ENCODE measurements around the gene CCNDBP1.

Gene CCNDBP1

DNA sequence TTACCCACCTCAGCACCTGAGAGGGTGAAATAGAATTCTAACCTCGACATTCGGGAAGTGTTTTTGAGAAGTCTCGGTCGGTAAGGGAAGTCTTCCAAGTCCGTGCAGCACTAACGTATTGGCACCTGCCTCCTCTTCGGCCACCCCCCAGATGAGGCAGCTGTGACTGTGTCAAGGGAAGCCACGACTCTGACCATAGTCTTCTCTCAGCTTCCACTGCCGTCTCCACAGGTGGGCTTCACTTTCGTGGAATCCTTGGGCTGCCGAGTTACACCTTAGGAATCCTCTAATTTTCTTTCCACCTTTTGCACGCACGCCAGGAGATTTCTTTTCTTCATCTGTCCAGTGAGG lies 775 bp downstream of the CCNDBP1 start:
- TF ChIP-seq SPI1 (IDR thresholded peaks at IDR 0.05; ENCODE audit: borderline replicate concordance, low read depth): peak; percentile 32; the same call in 1 of the 2 replicates
- TF ChIP-seq, protein P1, sequence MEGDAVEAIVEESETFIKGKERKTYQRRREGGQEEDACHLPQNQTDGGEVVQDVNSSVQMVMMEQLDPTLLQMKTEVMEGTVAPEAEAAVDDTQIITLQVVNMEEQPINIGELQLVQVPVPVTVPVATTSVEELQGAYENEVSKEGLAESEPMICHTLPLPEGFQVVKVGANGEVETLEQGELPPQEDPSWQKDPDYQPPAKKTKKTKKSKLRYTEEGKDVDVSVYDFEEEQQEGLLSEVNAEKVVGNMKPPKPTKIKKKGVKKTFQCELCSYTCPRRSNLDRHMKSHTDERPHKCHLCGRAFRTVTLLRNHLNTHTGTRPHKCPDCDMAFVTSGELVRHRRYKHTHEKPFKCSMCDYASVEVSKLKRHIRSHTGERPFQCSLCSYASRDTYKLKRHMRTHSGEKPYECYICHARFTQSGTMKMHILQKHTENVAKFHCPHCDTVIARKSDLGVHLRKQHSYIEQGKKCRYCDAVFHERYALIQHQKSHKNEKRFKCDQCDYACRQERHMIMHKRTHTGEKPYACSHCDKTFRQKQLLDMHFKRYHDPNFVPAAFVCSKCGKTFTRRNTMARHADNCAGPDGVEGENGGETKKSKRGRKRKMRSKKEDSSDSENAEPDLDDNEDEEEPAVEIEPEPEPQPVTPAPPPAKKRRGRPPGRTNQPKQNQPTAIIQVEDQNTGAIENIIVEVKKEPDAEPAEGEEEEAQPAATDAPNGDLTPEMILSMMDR (IDR thresholded peaks at IDR 0.05; ENCODE audit: insufficient read depth, low read length): no peak
- DNase-seq (ENCODE audit: low read depth in 1 of 2, low spot score in 1 of 2): peak in 1 of 2 experiments; percentile 45
- H3K27me3 ChIP-seq (ENCODE audit: insufficient read depth, poor library complexity, severe bottlenecking): no peaks in the 10 kb centered on the region
- peak overlapping the region; percentile 88 for H3K4me3 ChIP-seq (replicated peaks; ENCODE audit: insufficient read depth, low read length)
- peak overlapping the region; percentile 83 for H3K27ac ChIP-seq (replicated peaks)

DNA sequence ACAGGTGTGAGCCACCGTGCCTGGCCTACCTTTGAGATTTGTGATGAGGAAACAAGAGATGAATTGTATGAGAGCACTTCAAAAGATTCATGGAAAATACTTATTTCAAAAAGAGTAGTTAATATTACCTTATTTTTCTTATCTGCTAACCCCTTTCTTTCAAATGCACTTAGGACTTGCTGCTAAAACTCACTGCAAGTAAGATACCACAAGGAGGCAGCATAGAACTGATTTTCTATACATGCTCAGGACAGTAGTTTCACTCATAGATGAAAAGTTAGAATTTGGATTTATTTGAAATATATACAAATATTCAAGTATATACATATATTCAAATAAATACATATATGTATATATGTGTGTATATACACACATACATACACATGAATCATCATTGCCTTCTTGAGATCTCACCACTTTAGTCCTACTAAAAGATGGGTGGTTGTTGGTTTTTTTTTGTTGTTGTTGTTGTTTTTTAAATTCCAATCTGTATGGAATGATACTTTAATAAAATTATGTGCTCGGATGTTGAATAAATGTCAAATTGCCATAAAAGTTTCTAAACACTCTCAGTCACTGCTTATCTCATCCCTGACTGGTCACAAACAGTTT lies 2.4 kb downstream of the CCNDBP1 start:
- TF ChIP-seq GABPA (IDR thresholded peaks at IDR 0.05; ENCODE audit: low read depth) (no peak), POLR2AphosphoS5 (IDR thresholded peaks at IDR 0.05; ENCODE audit: low read depth) (no peak)
- TF ChIP-seq, protein P1 (IDR thresholded peaks at IDR 0.05; ENCODE audit: insufficient read depth, low read length): peak; percentile 45
- H3K4me3 ChIP-seq (replicated peaks; ENCODE audit: insufficient read depth, low read length): no peak overlapping the region
- H3K27me3 ChIP-seq (ENCODE audit: insufficient read depth, poor library complexity, severe bottlenecking): no peaks in the 10 kb centered on the region
- peak in 1 of 2 experiments; percentile 28 for DNase-seq (ENCODE audit: low read depth in 1 of 2, low spot score in 1 of 2)
- H3K27ac ChIP-seq (replicated peaks): no peak overlapping the region

DNA sequence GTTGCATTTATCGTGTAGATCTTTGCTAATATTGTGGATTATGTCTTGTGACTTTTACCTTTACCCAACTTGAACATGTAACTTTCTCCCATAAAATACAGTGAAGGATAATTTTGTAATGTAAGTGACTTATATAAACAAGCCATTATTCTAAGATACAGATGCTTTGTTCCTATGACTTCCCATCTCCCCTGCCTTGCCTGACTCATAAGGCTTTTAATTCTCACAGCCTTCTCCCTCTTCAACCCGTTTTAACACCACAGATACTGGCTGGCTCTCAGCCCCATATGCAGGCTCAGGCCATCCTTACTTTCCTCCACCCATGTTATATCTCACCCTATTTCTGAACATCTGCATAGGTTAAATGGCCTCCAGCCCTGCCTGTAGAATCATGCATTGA lies 4.1 kb downstream of the CCNDBP1 start:
- DNase-seq (ENCODE audit: low read depth in 1 of 2, low spot score in 1 of 2): no peak
- Histone ChIP-seq H3K27me3 (ENCODE audit: insufficient read depth, poor library complexity, severe bottlenecking) (no peaks in the 10 kb centered on the region), H3K27ac (replicated peaks) (no peak overlapping the region), H3K4me3 (replicated peaks; ENCODE audit: insufficient read depth, low read length) (no peak overlapping the region)
- TF ChIP-seq GABPA (IDR thresholded peaks at IDR 0.05; ENCODE audit: low read depth) (no peak), SPI1 (IDR thresholded peaks at IDR 0.05; ENCODE audit: borderline replicate concordance, low read depth) (no peak), POLR2AphosphoS5 (IDR thresholded peaks at IDR 0.05; ENCODE audit: low read depth) (no peak)
- TF ChIP-seq, protein P2, sequence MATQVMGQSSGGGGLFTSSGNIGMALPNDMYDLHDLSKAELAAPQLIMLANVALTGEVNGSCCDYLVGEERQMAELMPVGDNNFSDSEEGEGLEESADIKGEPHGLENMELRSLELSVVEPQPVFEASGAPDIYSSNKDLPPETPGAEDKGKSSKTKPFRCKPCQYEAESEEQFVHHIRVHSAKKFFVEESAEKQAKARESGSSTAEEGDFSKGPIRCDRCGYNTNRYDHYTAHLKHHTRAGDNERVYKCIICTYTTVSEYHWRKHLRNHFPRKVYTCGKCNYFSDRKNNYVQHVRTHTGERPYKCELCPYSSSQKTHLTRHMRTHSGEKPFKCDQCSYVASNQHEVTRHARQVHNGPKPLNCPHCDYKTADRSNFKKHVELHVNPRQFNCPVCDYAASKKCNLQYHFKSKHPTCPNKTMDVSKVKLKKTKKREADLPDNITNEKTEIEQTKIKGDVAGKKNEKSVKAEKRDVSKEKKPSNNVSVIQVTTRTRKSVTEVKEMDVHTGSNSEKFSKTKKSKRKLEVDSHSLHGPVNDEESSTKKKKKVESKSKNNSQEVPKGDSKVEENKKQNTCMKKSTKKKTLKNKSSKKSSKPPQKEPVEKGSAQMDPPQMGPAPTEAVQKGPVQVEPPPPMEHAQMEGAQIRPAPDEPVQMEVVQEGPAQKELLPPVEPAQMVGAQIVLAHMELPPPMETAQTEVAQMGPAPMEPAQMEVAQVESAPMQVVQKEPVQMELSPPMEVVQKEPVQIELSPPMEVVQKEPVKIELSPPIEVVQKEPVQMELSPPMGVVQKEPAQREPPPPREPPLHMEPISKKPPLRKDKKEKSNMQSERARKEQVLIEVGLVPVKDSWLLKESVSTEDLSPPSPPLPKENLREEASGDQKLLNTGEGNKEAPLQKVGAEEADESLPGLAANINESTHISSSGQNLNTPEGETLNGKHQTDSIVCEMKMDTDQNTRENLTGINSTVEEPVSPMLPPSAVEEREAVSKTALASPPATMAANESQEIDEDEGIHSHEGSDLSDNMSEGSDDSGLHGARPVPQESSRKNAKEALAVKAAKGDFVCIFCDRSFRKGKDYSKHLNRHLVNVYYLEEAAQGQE (IDR thresholded peaks at IDR 0.05; ENCODE audit: insufficient replicate concordance, low read depth): no peak
- TF ChIP-seq, protein P1 (IDR thresholded peaks at IDR 0.05; ENCODE audit: insufficient read depth, low read length): no peak

DNA sequence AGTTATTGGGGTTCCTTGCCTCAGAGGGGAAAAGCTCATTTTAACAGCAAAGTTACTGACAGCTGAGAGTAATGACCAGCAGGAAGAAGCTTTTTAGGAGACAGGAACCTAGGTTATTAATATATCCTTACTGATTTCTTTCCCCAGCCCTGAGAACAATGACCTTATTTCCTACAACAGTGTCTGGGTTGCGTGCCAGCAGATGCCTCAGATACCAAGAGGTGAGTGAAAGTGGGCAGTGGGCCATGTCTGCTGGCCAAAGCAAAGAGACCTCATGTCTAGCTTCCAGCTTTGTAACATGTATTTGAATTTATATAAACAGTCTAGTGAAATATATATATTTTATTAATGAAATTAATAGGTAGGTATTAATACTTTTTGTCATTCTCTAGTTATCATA lies 5.0 kb downstream of the CCNDBP1 start:
- H3K27me3 ChIP-seq (ENCODE audit: insufficient read depth, poor library complexity, severe bottlenecking): no peaks in the 10 kb centered on the region
- H3K4me3 ChIP-seq (replicated peaks; ENCODE audit: insufficient read depth, low read length): no peak overlapping the region
- no peak overlapping the region for H3K27ac ChIP-seq (replicated peaks)
- DNase-seq (ENCODE audit: low read depth in 1 of 2, low spot score in 1 of 2): no peak
- TF ChIP-seq, protein P1 (IDR thresholded peaks at IDR 0.05; ENCODE audit: insufficient read depth, low read length): no peak
- TF ChIP-seq GABPA (IDR thresholded peaks at IDR 0.05; ENCODE audit: low read depth) (no peak), SPI1 (IDR thresholded peaks at IDR 0.05; ENCODE audit: borderline replicate concordance, low read depth) (no peak), POLR2AphosphoS5 (IDR thresholded peaks at IDR 0.05; ENCODE audit: low read depth) (no peak)
- TF ChIP-seq, protein P2 (IDR thresholded peaks at IDR 0.05; ENCODE audit: insufficient replicate concordance, low read depth): no peak

Data from HL-60 (cell line).